GM18868 (cell line): ENCODE data around the gene NIP7.
"Not testable (repeated sequence)": the region's sequence is repeated elsewhere in the genome, so short reads cannot be mapped to it uniquely, and the experiment has no call there.

Experiments used
- ATAC-seq: cut with Tn5 transposase; IDR thresholded peaks from one replicate; pipeline ENCODE4 v1.9.1; 2021; ENCODE audit warnings: mild to moderate bottlenecking, moderate library complexity; ENCODE audit not compliant: unreplicated experiment

Gene NIP7

DNA sequence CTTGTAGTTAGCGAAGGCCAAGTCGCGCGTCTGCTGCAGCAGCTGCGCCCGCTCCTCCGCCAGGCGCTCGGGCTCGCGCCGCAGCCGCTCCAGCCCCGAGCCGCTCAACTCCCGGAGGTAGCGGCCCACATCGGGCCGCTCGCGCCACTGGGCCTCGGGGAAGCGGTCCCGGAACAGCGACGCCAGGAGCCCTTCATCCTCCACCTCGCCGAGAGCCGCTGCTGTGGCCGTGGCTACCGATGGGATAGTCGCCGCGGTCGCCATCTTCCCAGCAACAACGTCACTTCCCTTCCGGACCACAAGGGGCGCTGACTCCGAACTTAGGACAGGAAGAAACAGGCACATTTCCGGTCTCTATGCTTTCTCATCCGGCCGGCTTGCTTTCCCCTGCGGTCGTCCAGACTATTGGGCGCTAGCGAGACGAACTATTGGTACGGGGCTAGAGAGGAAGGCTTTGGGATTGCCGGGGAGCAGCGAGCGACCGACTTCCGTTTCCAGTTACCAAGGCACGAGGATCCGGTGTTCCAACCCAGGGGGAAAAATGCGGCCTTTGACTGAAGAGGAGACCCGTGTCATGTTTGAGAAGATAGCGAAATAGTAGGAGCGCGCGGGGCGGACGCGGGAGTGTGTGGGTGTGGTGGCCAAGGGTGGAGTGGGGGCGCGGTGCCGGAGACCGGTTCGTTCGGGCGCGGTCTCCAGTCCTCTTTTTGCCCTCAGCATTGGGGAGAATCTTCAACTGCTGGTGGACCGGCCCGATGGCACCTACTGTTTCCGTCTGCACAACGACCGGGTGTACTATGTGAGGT is at the start of gene NIP7, which contains the start of gene COG8:
Gene NIP7, plus strand, starts transcription at position 484 of the 806 bp plus-strand sequence. Its CDS starts 58 bp downstream, at position 542.
Gene COG8, minus strand, starts transcription at position 276 of the 806 bp plus-strand sequence. Its CDS starts 12 bp downstream, at position 264.
- ATAC-seq = peak; percentile 97

DNA sequence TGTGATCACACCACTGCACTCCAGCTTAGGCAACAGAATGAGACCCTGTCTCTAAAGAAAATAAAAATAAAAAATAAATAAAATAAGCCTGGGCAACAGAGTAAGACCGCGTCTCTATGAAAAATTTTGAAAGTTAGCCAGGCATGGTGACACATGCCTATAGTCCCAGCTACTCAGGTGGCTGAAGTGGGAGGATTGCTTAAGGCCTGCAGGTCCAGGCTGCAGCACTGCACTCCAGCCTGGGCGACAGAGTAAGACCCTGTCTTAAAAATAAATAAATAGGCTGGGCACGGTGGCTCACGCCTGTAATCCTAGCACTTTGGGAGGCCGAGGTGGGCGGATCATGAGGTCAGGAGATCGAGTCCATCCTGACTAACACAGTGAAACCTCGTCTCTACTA is 47.9 kb upstream of the NIP7 start:
- ATAC-seq = not testable (repeated sequence)

- no peak for ATAC-seq
These were observed 46.2 kb upstream of the NIP7 start for GRCh38 chr16:69293401-69293800.

DNA sequence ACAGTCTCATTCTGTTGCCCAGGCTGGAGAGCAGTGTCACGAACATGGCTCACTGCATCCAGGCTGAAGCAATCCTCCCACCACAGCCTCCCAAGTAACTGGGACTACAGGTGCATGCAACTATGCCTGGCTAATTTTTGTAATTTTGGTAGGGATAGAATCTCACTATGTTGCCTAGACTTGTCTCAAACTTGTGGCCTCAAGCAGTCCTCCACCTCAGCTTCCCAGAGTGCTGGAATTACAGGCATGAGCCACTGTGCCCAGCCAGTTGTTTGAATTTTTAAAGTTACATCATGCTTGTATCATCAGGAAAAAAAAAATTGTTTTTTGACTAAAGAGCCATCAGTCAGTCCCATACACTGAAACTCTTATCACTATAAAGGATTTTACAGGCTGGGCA is 45.5 kb upstream of the NIP7 start:
- no peak for ATAC-seq

DNA sequence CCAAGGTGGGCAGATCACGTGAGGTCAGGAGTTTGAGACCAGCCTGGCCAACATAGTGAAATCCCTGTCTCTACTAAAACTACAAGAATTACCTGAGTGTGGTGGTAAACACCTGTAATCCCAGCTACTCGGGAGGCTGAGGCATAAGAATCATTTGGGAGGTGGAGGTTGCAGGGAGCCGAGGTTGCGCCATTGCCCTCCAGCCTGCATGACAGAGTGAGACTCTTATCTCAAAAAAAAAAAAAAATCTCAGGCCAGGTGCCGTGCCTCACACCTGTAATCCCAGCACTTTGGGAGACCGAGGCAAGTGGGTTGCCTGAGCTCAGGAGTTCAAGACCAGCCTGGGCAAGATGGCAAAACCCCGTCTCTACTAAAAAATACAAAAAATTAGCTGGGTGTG is 42.8 kb upstream of the NIP7 start:
- not testable (repeated sequence) for ATAC-seq

GRCh38 chr16:69298261-69298660 is 41.3 kb upstream of the NIP7 start:
- no peak for ATAC-seq

- ATAC-seq = no peak
These were observed 38.4 kb upstream of the NIP7 start for GRCh38 chr16:69301187-69301586.

GRCh38 chr16:69301861-69302260 is 37.7 kb upstream of the NIP7 start:
- ATAC-seq = no peak

DNA sequence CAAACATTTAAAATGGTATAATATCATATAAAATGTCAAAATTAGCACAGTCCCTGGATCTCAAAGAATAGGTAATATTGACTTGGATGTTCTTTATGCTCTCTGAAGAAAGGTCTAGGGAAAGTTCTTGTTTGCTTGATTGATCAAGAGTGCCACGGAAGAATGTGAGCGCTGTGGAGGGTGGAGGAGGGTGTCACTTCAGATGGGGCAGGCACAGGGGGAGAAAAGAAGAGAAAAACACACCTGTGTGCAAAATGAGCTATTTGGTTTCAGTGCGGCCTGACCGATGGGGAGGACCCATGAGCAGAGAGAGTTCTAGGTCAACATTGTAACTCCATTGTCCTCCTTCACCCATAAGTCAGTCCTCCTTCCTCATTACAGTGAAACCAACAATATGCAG is 37.3 kb upstream of the NIP7 start:
- ATAC-seq = no peak

DNA sequence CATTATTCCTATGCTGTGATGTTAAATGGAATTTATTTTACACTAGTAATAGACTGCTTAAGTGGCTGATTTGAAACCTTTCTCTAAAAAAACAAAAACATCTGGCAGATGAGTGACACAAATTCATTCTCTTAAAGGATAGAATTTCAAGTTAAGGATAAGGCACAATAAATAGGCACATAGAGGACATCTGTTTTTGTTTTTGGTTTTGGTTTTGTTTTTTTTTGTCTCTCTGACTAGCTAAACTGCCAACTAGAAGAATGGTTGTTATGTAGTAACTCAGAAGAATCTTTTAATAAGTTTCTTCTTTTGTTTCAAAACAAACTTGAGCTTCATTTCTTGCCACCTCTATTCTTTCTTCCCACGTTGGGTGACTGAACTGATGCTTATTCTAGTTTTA is 33.5 kb upstream of the NIP7 start:
- no peak for ATAC-seq

DNA sequence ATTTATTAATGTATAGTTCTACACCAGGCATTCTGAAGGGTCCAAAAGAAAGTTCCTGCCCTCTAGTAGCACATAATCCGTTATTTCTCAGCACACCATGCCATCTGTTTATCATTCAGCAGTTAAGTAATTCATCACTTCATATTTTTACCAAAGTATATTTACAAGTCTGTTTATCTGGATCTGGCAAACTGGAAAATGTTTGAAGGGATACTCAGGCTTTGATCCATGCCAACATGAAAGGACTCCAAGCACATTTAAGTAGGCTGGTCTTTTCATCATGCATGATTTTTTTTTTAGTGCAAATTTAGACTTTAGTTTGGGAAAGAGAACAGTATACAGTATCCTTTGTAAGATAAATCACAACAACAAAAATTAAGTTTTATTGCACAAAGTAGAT is 32.5 kb upstream of the NIP7 start:
- ATAC-seq = no peak

DNA sequence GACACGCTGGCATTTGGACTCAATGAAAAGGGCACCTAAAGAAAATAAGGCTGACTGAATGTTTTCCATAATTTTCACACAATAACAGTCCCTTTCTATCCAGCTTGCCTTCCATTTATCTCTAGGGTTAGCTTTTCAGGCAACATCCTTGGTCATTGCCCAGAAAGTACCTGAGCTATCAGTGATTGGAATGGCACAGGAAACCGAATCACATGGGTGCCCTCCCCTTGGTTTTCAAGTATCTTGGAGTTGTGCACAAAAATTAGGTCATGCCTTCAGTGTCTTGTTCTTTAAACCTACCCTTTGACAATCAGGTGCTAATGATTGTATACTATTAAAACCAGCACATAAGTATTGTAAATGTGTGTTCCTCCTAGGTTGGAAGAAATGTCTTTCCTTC is 31.7 kb upstream of the NIP7 start:
- no peak for ATAC-seq

DNA sequence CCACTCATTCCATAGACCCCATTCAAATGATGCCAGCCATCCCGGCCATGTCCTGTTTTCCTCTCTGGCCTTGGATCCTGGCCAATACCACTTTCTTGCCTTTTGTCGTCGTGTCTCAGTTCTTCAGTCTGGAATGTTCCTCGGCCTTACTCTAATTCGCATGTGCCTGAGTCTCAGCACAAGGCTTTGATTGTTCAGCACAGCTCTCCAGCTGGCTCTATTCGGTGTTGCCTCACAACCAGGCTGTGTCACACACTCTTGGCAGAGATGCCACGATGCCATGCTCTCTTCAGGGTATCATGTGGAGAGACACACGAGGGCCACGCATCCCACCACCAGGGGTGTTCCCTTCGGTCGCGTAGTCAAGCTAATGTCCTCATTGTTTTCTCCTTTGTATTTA is 30.3 kb upstream of the NIP7 start:
- ATAC-seq = no peak

DNA sequence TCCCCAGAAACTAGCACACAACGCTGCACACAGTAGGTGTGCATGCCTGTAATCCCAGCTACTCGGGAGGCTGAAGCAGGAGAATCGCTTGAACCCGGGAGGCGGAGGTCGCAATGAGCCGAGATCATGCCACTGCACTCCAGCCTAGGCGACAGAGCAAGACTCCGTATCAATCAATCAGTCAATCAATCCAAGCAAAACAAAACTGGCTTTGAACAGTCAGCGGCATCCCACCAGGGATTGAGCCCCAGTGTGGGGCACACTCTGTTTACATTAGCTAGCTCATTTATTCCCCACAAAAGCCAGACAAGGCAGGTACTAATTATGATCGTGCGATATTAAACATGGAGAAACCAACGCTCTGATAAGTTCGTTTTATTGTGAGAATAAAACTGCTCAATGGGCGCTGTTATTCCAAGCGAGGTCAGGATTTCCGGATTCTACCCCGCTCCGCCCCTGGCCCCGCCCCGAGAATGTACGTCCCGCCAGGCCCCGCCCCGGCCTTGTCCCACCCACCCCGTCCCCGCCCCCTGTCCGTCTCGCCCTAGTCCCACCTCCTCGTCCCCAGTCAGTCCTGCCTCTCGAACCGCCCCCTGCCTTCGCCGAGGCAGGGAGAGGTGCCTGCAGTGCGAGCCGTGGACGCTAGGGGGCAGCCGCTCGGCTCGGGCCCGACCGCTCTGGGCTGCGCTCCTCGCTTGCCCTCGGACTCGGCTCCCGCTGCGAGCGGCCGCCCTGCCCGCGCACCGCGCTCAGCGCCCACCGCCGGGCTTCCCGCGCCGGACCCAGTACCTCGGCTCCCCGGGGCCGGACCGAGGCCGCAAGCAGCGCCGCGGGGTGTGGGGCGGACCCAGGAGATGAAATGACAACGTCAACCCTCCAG is 28.7 kb upstream of the NIP7 start, which contains the start of gene VPS4A:
Gene VPS4A, plus strand, starts transcription at position 698 of the 880 bp plus-strand sequence. Its CDS starts 162 bp downstream, at position 860.
- peak; percentile 95 for ATAC-seq

DNA sequence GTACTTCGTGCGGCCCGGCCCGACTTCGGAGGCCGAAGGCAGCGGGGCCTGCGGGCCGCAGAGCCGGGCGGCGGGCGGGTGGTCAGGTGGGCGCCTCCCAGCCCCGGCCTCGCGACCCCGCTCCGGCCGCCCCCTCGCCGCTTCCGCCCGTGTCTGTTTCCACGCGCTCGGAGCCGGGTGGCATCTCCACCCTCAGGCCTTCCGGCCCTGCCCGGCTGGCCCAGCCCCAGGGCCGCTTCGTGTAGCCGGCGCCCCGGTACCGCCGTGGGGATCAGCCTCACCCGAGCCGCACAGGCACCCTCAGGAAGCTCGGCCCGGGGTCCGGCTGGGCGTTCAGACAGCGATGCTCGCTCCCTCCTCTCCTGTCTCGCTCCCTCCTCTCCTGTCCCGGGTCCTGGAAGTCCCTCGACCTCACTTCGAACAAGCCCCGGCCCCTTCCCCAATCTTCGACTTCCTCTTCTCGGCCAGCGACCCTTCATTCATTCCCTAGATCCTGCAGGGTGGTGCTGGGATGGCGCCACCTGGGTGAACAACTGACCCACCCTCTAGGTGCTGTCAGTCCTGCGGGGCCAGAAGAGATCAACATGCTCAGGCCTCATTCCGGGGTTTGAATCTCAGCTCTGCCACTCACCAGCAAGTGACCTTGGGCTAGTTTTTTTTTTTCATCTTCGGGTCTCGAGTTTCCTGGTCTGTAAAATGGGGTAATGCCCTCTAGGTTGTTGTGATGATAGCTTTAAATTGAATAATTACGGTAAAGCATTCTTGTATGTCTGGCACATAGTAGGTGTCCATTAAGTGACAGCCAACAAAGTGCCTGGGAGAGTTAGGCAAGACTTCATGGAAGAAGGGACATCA is 27.8 kb upstream of the NIP7 start:
- peak; percentile 42 for ATAC-seq

DNA sequence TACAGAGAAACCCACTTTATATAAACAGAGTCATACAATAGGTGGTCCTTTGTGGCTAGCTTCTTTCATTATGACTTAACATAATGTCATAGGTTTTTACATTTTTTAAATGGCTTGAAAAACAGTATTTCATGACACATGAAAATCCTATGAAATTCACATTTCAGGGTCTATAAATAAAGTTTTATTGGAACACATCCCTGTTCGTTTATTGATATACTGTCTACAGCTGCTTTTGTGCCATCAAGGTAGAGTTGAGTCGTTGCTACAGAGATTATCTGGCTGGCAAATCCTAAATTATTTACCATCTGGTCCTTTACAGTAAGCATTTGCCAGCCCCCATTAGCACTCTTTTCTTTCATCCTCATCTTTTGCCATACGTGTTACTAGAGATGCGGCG is 26.1 kb upstream of the NIP7 start:
- ATAC-seq = no peak

DNA sequence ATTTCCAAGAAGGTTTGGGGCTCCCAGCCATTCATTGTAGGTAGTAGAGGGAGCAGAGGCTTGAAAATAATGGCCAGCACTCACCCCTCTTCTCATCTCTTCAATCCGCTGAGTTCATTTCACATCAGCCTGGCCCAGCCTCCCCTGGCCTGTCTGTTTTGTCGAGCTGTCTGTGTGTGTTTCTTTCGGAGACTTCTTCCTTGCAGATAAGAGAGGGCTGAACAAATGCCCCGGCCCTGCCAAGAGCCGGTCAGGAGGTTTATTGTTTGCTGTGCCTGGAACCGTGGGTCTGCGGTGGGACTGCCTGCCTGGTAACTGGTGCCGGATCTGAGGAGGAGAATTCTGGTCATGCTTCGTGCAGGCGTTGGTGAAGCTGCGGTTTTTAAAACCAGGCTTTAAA is 25.0 kb upstream of the NIP7 start:
- ATAC-seq = no peak

GRCh38 chr16:69315486-69316311 is 23.9 kb upstream of the NIP7 start:
- ATAC-seq = no peak

GRCh38 chr16:69316595-69317034 is 23.0 kb upstream of the NIP7 start:
- ATAC-seq = no peak
